ENCODE measurements around the gene SPATA20.

Gene SPATA20

GRCh38 chr17:50529849-50530248, 17.1 kb upstream of the SPATA20 start:
- Mint-ChIP-seq H3K4me1 (peaks cover 10% of the 10 kb centered on the region), H3K36me3 (no peaks in the 10 kb centered on the region), H3K4me3 (no peak overlapping the region), H3K9me3 (no peaks in the 10 kb centered on the region), H3K27me3 (peaks cover 64% of the 10 kb centered on the region), H3K27ac (no peak overlapping the region)
- DNase-seq = no peak
- CTCF ChIA-PET = no interaction called here

GRCh38 chr17:50531428-50532025, 15.4 kb upstream of the SPATA20 start:
- Mint-ChIP-seq H3K9me3 (no peaks in the 10 kb centered on the region), H3K4me3 (no peak overlapping the region), H3K36me3 (no peaks in the 10 kb centered on the region), H3K4me1 (peaks cover 10% of the 10 kb centered on the region), H3K27ac (no peak overlapping the region), H3K27me3 (peaks cover 79% of the 10 kb centered on the region)
- CTCF ChIA-PET = interaction anchor here (0.9 to 2.1 kb wide), 5 partner anchors 10 to 331 kb away, joined by 3 to 6 read pairs (median 3); no protein-coding TSS in a partner anchor
- no peak for DNase-seq

- Mint-ChIP-seq H3K9me3 (no peaks in the 10 kb centered on the region), H3K4me3 (no peak within 1 kb of the TSS), H3K27me3 (peaks cover 85% of the 10 kb centered on the region), H3K4me1 (peaks cover 10% of the 10 kb centered on the region), H3K27ac (no peak within 1 kb of the TSS), H3K36me3 (no peaks in the 10 kb centered on the region)
- no peak for DNase-seq
- CTCF ChIA-PET = interaction anchor here (0.7 to 2.1 kb wide), 5 partner anchors 9 to 332 kb away, joined by 3 to 6 read pairs (median 3); no protein-coding TSS in a partner anchor
These were observed 14.4 kb upstream of the SPATA20 start, which contains the start of gene EPN3 for GRCh38 chr17:50532452-50533024. TSS of gene EPN3 (plus strand) at chr17:50532735. CDS start at chr17:50536557, 3,822 bp downstream.

- CTCF ChIA-PET = interaction anchor here (0.7 to 2.1 kb wide), 4 partner anchors 10 to 51 kb away, joined by 3 to 6 read pairs (median 3); no protein-coding TSS in a partner anchor
- no peaks in the 10 kb centered on the region for H3K9me3 Mint-ChIP-seq
- no peak overlapping the region for H3K27ac Mint-ChIP-seq
- no peak overlapping the region for H3K4me3 Mint-ChIP-seq
- peaks cover 10% of the 10 kb centered on the region for H3K4me1 Mint-ChIP-seq
- no peaks in the 10 kb centered on the region for H3K36me3 Mint-ChIP-seq
- DNase-seq = no peak
- H3K27me3 Mint-ChIP-seq = peaks cover 88% of the 10 kb centered on the region
These were observed 13.8 kb upstream of the SPATA20 start for GRCh38 chr17:50533185-50533584.

GRCh38 chr17:50533720-50534148, 13.2 kb upstream of the SPATA20 start:
- no peak for DNase-seq
- Mint-ChIP-seq H3K27me3 (peaks cover 83% of the 10 kb centered on the region), H3K9me3 (no peaks in the 10 kb centered on the region), H3K36me3 (no peaks in the 10 kb centered on the region), H3K4me3 (no peak overlapping the region), H3K27ac (no peak overlapping the region), H3K4me1 (peaks cover 10% of the 10 kb centered on the region)
- CTCF ChIA-PET = interaction anchor here (0.7 to 0.9 kb wide), 2 partner anchors 28 to 52 kb away, joined by 3 read pairs; no protein-coding TSS in a partner anchor

GRCh38 chr17:50534222-50534978, 12.6 kb upstream of the SPATA20 start:
- H3K4me3 Mint-ChIP-seq = no peak overlapping the region
- H3K27ac Mint-ChIP-seq = no peak overlapping the region
- H3K27me3 Mint-ChIP-seq = peaks cover 76% of the 10 kb centered on the region
- no peaks in the 10 kb centered on the region for H3K9me3 Mint-ChIP-seq
- H3K4me1 Mint-ChIP-seq = peaks cover 10% of the 10 kb centered on the region
- no peaks in the 10 kb centered on the region for H3K36me3 Mint-ChIP-seq
- CTCF ChIA-PET = no interaction called here
- no peak for DNase-seq

- Mint-ChIP-seq H3K4me3 (no peak overlapping the region), H3K9me3 (no peaks in the 10 kb centered on the region), H3K36me3 (no peaks in the 10 kb centered on the region), H3K4me1 (peaks cover 10% of the 10 kb centered on the region), H3K27ac (no peak overlapping the region), H3K27me3 (peaks cover 73% of the 10 kb centered on the region)
- CTCF ChIA-PET = interaction anchor here (1.0 kb wide), 1 partner anchor 91 kb away, joined by 3 read pairs; no protein-coding TSS in a partner anchor
- no peak for DNase-seq
These were observed 12.0 kb upstream of the SPATA20 start for GRCh38 chr17:50534979-50535326.

GRCh38 chr17:50535407-50535806, 11.6 kb upstream of the SPATA20 start:
- Mint-ChIP-seq H3K4me1 (peaks cover 12% of the 10 kb centered on the region), H3K4me3 (no peak overlapping the region), H3K27me3 (peaks cover 68% of the 10 kb centered on the region), H3K9me3 (no peaks in the 10 kb centered on the region), H3K27ac (no peak overlapping the region), H3K36me3 (no peaks in the 10 kb centered on the region)
- CTCF ChIA-PET = interaction anchor here (1.0 kb wide), 1 partner anchor 90 kb away, joined by 3 read pairs; no protein-coding TSS in a partner anchor
- DNase-seq = no peak

- CTCF ChIA-PET = no interaction called here
- peaks cover 61% of the 10 kb centered on the region for H3K27me3 Mint-ChIP-seq
- H3K4me3 Mint-ChIP-seq = no peak overlapping the region
- H3K9me3 Mint-ChIP-seq = no peaks in the 10 kb centered on the region
- H3K4me1 Mint-ChIP-seq = peaks cover 16% of the 10 kb centered on the region
- H3K27ac Mint-ChIP-seq = no peak overlapping the region
- H3K36me3 Mint-ChIP-seq = no peaks in the 10 kb centered on the region
- DNase-seq = no peak
These were observed 10.0 kb upstream of the SPATA20 start for GRCh38 chr17:50536683-50537646.

GRCh38 chr17:50537721-50538548, 9.0 kb upstream of the SPATA20 start:
- Mint-ChIP-seq H3K9me3 (no peaks in the 10 kb centered on the region), H3K4me3 (no peak overlapping the region), H3K27me3 (peaks cover 54% of the 10 kb centered on the region), H3K27ac (no peak overlapping the region), H3K36me3 (no peaks in the 10 kb centered on the region), H3K4me1 (peaks cover 24% of the 10 kb centered on the region)
- no peak for DNase-seq
- CTCF ChIA-PET = no interaction called here

GRCh38 chr17:50538549-50539410, 8.2 kb upstream of the SPATA20 start:
- Mint-ChIP-seq H3K4me3 (no peak overlapping the region), H3K9me3 (no peaks in the 10 kb centered on the region), H3K4me1 (peaks cover 20% of the 10 kb centered on the region), H3K27me3 (peaks cover 46% of the 10 kb centered on the region), H3K36me3 (no peaks in the 10 kb centered on the region), H3K27ac (no peak overlapping the region)
- CTCF ChIA-PET = no interaction called here
- DNase-seq = no peak

GRCh38 chr17:50539762-50540559, 7.0 kb upstream of the SPATA20 start:
- DNase-seq = no peak
- Mint-ChIP-seq H3K27ac (no peak overlapping the region), H3K9me3 (no peaks in the 10 kb centered on the region), H3K4me3 (peak overlapping the region; percentile 1), H3K27me3 (peaks cover 46% of the 10 kb centered on the region), H3K36me3 (no peaks in the 10 kb centered on the region), H3K4me1 (peaks cover 23% of the 10 kb centered on the region)
- CTCF ChIA-PET = no interaction called here
